Activated naive CD4-positive, alpha-beta T cell treated with anti-CD3 and anti-CD28 coated beads, Interleukin-2, amount 10 ng/mL, durations not matched to agents 7 days and 5 days (primary cell): Measurements from ENCODE around the gene LMO3.

Experiments
- CTCF ChIA-PET: fragments of 350-600 bp; sonication (Branson Sonifier 250); formaldehyde crosslinking; loops from one replicate; lab custom pipeline; 2021; ENCODE audit warnings: antibody characterized with exemption; lab: Charles Lee
- DNase-seq: peaks from one replicate; pipeline ENCODE4 v3.0.0-alpha.2; 2020
- H3K27ac Mint-ChIP-seq: one replicate; pipeline ENCODE4 v1.8.0; 2021; ENCODE audit warnings: mild to moderate bottlenecking, moderate library complexity, mixed read lengths
- H3K27me3 Mint-ChIP-seq: one replicate; pipeline ENCODE4 v1.8.0; 2021; ENCODE audit warnings: mild to moderate bottlenecking, mixed read lengths
- H3K36me3 Mint-ChIP-seq: one replicate; pipeline ENCODE4 v1.8.0; 2021; ENCODE audit warnings: mixed read lengths
- H3K4me1 Mint-ChIP-seq: one replicate; pipeline ENCODE4 v1.8.0; 2021; ENCODE audit warnings: mixed read lengths
- H3K4me3 Mint-ChIP-seq: one replicate; pipeline ENCODE4 v1.8.0; 2021; ENCODE audit warnings: mild to moderate bottlenecking, moderate library complexity, mixed read lengths
- H3K9me3 Mint-ChIP-seq: one replicate; pipeline ENCODE4 v1.8.0; 2021; ENCODE audit warnings: mixed read lengths

LMO3 gene

GRCh38 chr12:16606201-16606849 is 363 bp upstream of the LMO3 start:
- no peaks in the 10 kb centered on the region for H3K9me3 Mint-ChIP-seq
- no peak overlapping the region for H3K4me3 Mint-ChIP-seq
- no peak overlapping the region for H3K27ac Mint-ChIP-seq
- CTCF ChIA-PET: no interaction called here
- DNase-seq: no peak
- peaks cover 2% of the 10 kb centered on the region for H3K4me1 Mint-ChIP-seq
- no peaks in the 10 kb centered on the region for H3K36me3 Mint-ChIP-seq
- peaks cover 55% of the 10 kb centered on the region for H3K27me3 Mint-ChIP-seq

GRCh38 chr12:16605642-16606116 is 283 bp downstream of the LMO3 start:
- no peak overlapping the region for H3K4me3 Mint-ChIP-seq
- CTCF ChIA-PET: no interaction called here
- H3K27ac Mint-ChIP-seq: no peak overlapping the region
- peaks cover 55% of the 10 kb centered on the region for H3K27me3 Mint-ChIP-seq
- H3K4me1 Mint-ChIP-seq: peaks cover 2% of the 10 kb centered on the region
- H3K36me3 Mint-ChIP-seq: no peaks in the 10 kb centered on the region
- H3K9me3 Mint-ChIP-seq: no peaks in the 10 kb centered on the region
- no peak for DNase-seq

DNA sequence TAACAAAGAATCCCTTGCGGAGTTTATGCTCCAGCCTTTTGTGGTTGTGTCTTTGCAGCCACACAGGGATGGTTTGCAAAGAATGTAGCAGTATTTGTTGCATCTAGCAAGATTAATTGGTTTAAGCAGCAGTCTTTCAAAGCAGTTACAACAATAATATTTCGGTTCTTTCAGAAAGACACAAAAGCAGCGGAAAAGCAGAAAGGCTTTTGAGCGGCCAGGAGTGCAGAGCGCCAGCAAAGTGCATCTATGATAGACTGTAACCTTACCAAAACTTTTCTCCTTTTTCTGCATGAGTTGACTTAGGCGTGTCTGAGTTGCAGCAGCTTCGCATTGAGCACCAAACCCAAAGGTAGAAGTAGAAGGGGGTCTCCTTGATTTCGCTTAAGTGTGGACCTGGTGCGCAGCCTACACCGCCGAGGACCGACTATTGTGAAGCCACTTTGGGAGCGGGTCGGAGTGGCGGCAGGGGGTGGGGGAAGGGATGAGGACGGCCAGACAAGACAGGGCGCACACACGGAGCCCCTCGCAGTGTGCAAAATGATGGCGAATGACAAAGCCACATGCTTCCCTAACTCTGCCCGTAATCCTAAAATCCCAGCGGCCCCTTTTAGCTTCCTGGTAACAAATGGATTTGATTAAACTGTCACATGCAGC is 1.2 kb downstream of the LMO3 start:
- CTCF ChIA-PET: no interaction called here
- no peak for DNase-seq
- Mint-ChIP-seq H3K27ac (no peak overlapping the region), H3K4me1 (peaks cover 2% of the 10 kb centered on the region), H3K4me3 (no peak overlapping the region), H3K36me3 (no peaks in the 10 kb centered on the region), H3K27me3 (peaks cover 50% of the 10 kb centered on the region), H3K9me3 (no peaks in the 10 kb centered on the region)

- no peak for DNase-seq
- CTCF ChIA-PET: no interaction called here
- Mint-ChIP-seq H3K4me1 (peaks cover 2% of the 10 kb centered on the region), H3K9me3 (no peaks in the 10 kb centered on the region), H3K4me3 (no peak overlapping the region), H3K36me3 (no peaks in the 10 kb centered on the region), H3K27me3 (peaks cover 45% of the 10 kb centered on the region), H3K27ac (no peak overlapping the region)
These were observed 1.9 kb downstream of the LMO3 start for GRCh38 chr12:16603916-16604575.

GRCh38 chr12:16603260-16603915 is 2.6 kb downstream of the LMO3 start:
- no peaks in the 10 kb centered on the region for H3K36me3 Mint-ChIP-seq
- no peak for DNase-seq
- H3K9me3 Mint-ChIP-seq: no peaks in the 10 kb centered on the region
- H3K27ac Mint-ChIP-seq: no peak overlapping the region
- CTCF ChIA-PET: no interaction called here
- no peak overlapping the region for H3K4me3 Mint-ChIP-seq
- peaks cover 2% of the 10 kb centered on the region for H3K4me1 Mint-ChIP-seq
- peaks cover 41% of the 10 kb centered on the region for H3K27me3 Mint-ChIP-seq

DNA sequence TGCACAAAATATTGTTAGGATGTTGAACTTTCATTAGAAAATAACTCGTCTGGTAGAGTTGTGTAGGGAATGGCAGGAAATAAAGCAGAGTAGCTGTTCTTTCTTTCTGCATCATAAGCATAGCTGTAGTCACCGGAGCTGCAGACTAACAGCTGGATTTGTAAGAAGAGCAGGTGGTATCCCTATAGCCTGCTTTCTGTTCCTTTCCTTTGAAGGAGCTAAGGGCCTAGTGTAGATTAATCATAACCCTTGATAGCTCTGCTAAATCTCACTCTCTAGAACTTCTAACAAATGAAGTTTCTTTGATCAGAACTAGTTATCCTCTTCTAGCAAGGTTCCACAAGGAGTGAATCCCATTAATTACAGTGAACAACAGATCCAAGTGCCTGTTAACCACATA is 3.5 kb downstream of the LMO3 start:
- H3K27me3 Mint-ChIP-seq: peaks cover 34% of the 10 kb centered on the region
- no peaks in the 10 kb centered on the region for H3K36me3 Mint-ChIP-seq
- no peak overlapping the region for H3K27ac Mint-ChIP-seq
- H3K4me1 Mint-ChIP-seq: peaks cover 2% of the 10 kb centered on the region
- CTCF ChIA-PET: no interaction called here
- H3K4me3 Mint-ChIP-seq: no peak overlapping the region
- DNase-seq: no peak
- H3K9me3 Mint-ChIP-seq: no peaks in the 10 kb centered on the region

DNA sequence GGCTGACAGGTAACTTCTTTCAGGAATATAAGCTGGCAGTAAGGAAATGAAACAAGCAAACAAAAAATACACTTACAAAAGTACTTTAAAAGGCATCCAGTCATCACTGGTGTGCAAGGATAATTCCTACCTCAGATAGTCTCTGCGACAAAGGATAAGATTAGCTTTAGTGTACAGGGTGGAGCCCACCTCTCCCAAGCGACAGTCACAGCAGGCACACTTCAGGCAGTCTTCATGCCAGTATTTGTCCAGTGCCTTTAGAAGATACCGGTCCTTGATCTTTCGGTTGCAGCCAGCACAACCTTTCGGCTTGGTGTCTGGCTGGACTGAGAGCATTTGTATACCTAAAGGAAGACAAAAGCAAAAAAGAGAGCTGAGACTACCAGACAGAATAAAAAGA is 5.4 kb downstream of the LMO3 start:
- Mint-ChIP-seq H3K27ac (no peak overlapping the region), H3K36me3 (no peaks in the 10 kb centered on the region), H3K9me3 (no peaks in the 10 kb centered on the region), H3K4me3 (no peak overlapping the region), H3K4me1 (no peaks in the 10 kb centered on the region), H3K27me3 (peaks cover 15% of the 10 kb centered on the region)
- CTCF ChIA-PET: no interaction called here
- no peak for DNase-seq

GRCh38 chr12:16599081-16599480 is 6.9 kb downstream of the LMO3 start:
- Mint-ChIP-seq H3K27me3 (peaks cover 4% of the 10 kb centered on the region), H3K4me1 (no peaks in the 10 kb centered on the region), H3K36me3 (no peaks in the 10 kb centered on the region), H3K27ac (no peak overlapping the region), H3K4me3 (no peak overlapping the region), H3K9me3 (no peaks in the 10 kb centered on the region)
- CTCF ChIA-PET: no interaction called here
- no peak for DNase-seq

- Mint-ChIP-seq H3K4me1 (no peaks in the 10 kb centered on the region), H3K9me3 (no peaks in the 10 kb centered on the region), H3K4me3 (no peak overlapping the region), H3K36me3 (no peaks in the 10 kb centered on the region), H3K27me3 (no peaks in the 10 kb centered on the region), H3K27ac (no peak overlapping the region)
- DNase-seq: no peak
- CTCF ChIA-PET: no interaction called here
These were observed 11.2 kb downstream of the LMO3 start for GRCh38 chr12:16594797-16595196.

GRCh38 chr12:16593546-16593945 is 12.4 kb downstream of the LMO3 start:
- no peak overlapping the region for H3K4me3 Mint-ChIP-seq
- CTCF ChIA-PET: no interaction called here
- no peaks in the 10 kb centered on the region for H3K4me1 Mint-ChIP-seq
- no peaks in the 10 kb centered on the region for H3K36me3 Mint-ChIP-seq
- H3K27ac Mint-ChIP-seq: no peak overlapping the region
- no peaks in the 10 kb centered on the region for H3K27me3 Mint-ChIP-seq
- DNase-seq: no peak
- H3K9me3 Mint-ChIP-seq: peaks cover 2% of the 10 kb centered on the region

DNA sequence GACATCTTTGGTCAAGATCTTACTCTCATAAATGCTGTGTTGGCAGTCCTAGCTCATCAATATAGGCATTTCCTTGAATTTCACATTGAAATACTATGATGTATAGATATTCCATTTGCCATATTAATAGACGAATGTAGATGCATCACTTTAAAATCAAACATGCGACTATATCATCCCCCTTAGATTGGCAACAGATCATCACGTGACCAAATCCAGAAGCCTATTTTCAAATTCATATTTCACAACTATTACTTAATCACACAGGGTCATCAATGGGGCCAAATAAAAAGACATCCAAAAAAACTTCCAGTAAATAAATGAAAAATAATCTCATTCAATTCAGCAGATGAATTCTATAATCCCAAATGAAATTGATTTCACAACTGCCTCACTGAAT is 15.3 kb downstream of the LMO3 start:
- Mint-ChIP-seq H3K36me3 (no peaks in the 10 kb centered on the region), H3K4me1 (no peaks in the 10 kb centered on the region), H3K9me3 (peaks cover 3% of the 10 kb centered on the region), H3K27me3 (no peaks in the 10 kb centered on the region), H3K27ac (no peak overlapping the region), H3K4me3 (no peak overlapping the region)
- CTCF ChIA-PET: no interaction called here
- DNase-seq: no peak

DNA sequence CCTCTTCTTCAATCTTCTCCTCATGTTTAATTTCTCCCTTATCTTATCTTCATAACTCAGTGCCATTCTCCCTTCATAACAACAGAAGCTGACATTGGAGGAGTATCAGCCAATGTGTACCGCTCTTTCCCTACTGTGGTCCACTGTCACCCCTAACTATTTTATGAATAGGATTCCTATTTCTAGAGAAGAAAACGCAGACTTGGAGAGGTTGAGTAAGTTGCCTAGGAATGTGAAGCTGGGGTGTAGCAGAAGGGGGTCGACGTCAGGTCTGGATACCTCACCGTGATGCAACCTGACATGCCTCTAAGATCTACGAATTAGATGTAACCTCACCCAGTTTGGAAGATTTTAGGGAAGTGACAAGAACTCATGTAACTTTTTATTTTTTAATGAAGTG is 17.1 kb downstream of the LMO3 start:
- Mint-ChIP-seq H3K36me3 (no peaks in the 10 kb centered on the region), H3K4me1 (no peaks in the 10 kb centered on the region), H3K27me3 (no peaks in the 10 kb centered on the region), H3K9me3 (peaks cover 3% of the 10 kb centered on the region), H3K27ac (no peak overlapping the region), H3K4me3 (no peak overlapping the region)
- DNase-seq: no peak
- CTCF ChIA-PET: no interaction called here

GRCh38 chr12:16587514-16587913 is 18.4 kb downstream of the LMO3 start:
- Mint-ChIP-seq H3K27me3 (no peaks in the 10 kb centered on the region), H3K36me3 (no peaks in the 10 kb centered on the region), H3K27ac (no peak overlapping the region), H3K9me3 (peaks cover 4% of the 10 kb centered on the region), H3K4me1 (no peaks in the 10 kb centered on the region), H3K4me3 (no peak overlapping the region)
- CTCF ChIA-PET: no interaction called here
- DNase-seq: no peak

- Mint-ChIP-seq H3K4me3 (no peak overlapping the region), H3K4me1 (no peaks in the 10 kb centered on the region), H3K27me3 (no peaks in the 10 kb centered on the region), H3K36me3 (no peaks in the 10 kb centered on the region), H3K9me3 (peaks cover 6% of the 10 kb centered on the region), H3K27ac (no peak overlapping the region)
- CTCF ChIA-PET: interaction anchor here (0.7 kb wide), 1 partner anchor 105 kb away, joined by 3 read pairs; no protein-coding TSS in a partner anchor
- no peak for DNase-seq
These were observed 18.9 kb downstream of the LMO3 start for GRCh38 chr12:16587110-16587453.
